Stimulated activated CD4-positive, alpha-beta T cell treated with anti-CD3 and anti-CD28 coated beads, Interleukin-4, amount 100 ng/mL, for 24 hours (primary cell): ENCODE measurements around the gene CELF4.

ENCODE experiments used
- DNase-seq: peaks from one replicate; pipeline ENCODE4 v3.0.0-alpha.2; 2020

Gene CELF4

GRCh38 chr18:37339701-37340215 lies 225.8 kb downstream of the CELF4 start:
- DNase-seq: no peak

- no peak for DNase-seq
Measured at GRCh38 chr18:37336568-37337285, 228.9 kb downstream of the CELF4 start.

- DNase-seq: no peak
Measured at GRCh38 chr18:37335409-37335736, 230.2 kb downstream of the CELF4 start.

GRCh38 chr18:37334631-37335408 lies 230.8 kb downstream of the CELF4 start:
- no peak for DNase-seq

- no peak for DNase-seq
Measured at GRCh38 chr18:37332628-37333420, 232.8 kb downstream of the CELF4 start.

GRCh38 chr18:37332219-37332618 lies 233.4 kb downstream of the CELF4 start:
- DNase-seq: no peak

GRCh38 chr18:37330173-37330572 lies 235.4 kb downstream of the CELF4 start:
- DNase-seq: no peak

- DNase-seq: no peak
Measured at GRCh38 chr18:37328946-37329719, 236.5 kb downstream of the CELF4 start.

GRCh38 chr18:37327063-37327577 lies 238.5 kb downstream of the CELF4 start:
- DNase-seq: no peak

- peak; percentile 6 for DNase-seq
Measured at GRCh38 chr18:37322492-37323035, 243.0 kb downstream of the CELF4 start.

GRCh38 chr18:37321582-37322491 lies 243.8 kb downstream of the CELF4 start:
- DNase-seq: no peak

- DNase-seq: no peak
Measured at GRCh38 chr18:37320317-37320716, 245.3 kb downstream of the CELF4 start.

- no peak for DNase-seq
Measured at GRCh38 chr18:37318360-37319355, 246.9 kb downstream of the CELF4 start.

GRCh38 chr18:37317486-37317885 lies 248.1 kb downstream of the CELF4 start:
- no peak for DNase-seq

GRCh38 chr18:37316468-37316867 lies 249.1 kb downstream of the CELF4 start:
- DNase-seq: no peak

GRCh38 chr18:37315935-37316334 lies 249.7 kb downstream of the CELF4 start:
- DNase-seq: no peak

- no peak for DNase-seq
Measured at GRCh38 chr18:37314534-37314933, 251.1 kb downstream of the CELF4 start.

- DNase-seq: no peak
Measured at GRCh38 chr18:37313624-37314023, 252.0 kb downstream of the CELF4 start.

- DNase-seq: no peak
Measured at GRCh38 chr18:37309861-37310260, 255.7 kb downstream of the CELF4 start.

GRCh38 chr18:37309059-37309458 lies 256.5 kb downstream of the CELF4 start:
- DNase-seq: no peak
